HG02610 (cell line): ENCODE measurements around the gene SLC24A3.
A peak's percentile ranks its signal among the peaks of the same experiment; 100 is the strongest.

Experiments used
- ATAC-seq: cut with Tn5 transposase; IDR thresholded peaks from one replicate; pipeline ENCODE4 v1.9.1; 2021; ENCODE audit warnings: mild to moderate bottlenecking, moderate library complexity; ENCODE audit not compliant: unreplicated experiment

The SLC24A3 gene

DNA sequence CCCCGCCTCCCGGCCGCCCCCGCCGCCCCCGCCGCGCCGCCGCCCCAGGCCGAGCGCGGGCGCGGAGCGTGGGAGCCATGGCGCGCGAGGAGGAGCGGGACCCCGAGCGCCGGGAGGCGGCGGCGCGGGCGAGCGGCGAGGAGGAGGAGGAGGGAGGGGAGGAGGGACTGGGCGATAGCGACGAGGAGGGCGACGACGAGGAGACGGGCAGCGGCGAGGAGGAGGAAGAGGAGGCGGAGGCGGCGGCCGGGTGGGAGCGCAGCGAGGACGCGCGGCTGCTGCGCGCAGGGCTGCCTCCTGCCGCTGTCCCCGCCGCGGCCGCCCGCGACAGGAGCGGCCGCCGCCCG lies at the start of gene SLC24A3:
Gene SLC24A3, plus strand, starts transcription at position 174 of the 347 bp plus-strand sequence.
- no peak for ATAC-seq

- no peak for ATAC-seq
Measured at GRCh38 chr20:19170148-19170547, 42.3 kb upstream of the SLC24A3 start.

DNA sequence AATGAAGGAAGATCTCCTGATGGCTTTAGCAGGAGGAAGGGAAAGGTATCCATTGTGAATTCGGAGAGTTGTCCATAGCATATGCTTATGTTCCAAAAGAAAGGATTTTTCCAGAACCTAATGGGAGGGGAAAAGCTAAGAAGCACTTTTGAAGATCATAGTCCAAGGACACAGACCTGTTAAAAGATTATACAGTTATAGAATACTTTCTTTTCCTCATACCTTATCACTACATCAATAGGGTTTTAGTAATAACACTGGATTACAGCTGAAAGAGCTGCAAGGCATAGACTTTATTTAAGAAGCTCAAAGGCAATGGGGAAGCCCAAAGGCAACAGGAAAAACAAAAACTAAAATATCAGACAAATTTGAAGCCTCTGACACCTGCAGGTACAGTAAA lies 39.8 kb upstream of the SLC24A3 start:
- ATAC-seq, result no peak

- ATAC-seq, result no peak
Measured at GRCh38 chr20:19176470-19177052, 35.9 kb upstream of the SLC24A3 start.

GRCh38 chr20:19181552-19181951 lies 30.9 kb upstream of the SLC24A3 start:
- no peak for ATAC-seq

- no peak for ATAC-seq
Measured at GRCh38 chr20:19185083-19185482, 27.4 kb upstream of the SLC24A3 start.

DNA sequence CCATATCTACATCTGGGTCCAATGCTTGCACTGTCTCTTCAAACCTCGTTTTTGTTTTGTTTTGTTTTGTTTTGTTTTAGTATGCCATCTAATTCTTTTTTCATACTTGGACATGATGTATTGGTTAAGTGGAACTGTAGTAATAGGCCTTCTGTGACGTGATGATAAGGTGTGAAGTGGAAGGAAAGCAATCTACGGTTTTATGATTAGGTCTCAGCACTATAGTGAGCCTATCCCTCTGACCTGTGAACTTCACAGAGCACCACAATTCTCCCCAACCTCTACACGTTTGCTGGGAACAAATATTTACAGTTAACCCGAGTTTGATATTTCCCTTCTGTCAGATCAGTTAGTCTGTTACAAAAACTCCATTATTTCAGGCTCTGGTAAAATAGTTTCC lies 19.1 kb upstream of the SLC24A3 start:
- no peak for ATAC-seq

DNA sequence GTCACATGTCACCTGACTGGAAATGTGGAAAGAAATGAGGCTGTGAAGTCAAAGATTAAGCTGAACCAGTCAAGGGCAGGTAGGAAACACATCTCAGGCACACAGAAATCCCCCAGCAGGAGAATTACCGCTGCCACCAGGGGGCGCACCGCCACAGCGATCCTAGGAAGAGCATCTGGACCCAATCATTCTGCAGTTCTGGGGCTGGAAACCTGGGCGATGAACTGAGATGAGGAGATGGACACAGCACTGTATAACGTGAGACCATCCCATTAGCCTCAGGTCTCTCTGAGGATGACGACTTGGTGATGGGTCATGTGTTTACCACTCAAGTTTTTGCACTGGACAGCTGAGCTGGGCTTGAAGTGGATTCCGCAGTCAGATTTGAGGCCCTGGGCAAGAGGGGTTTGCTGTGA lies 6.5 kb upstream of the SLC24A3 start:
- peak; percentile 39 for ATAC-seq

- ATAC-seq, result no peak
Measured at GRCh38 chr20:19207541-19207940, 4.9 kb upstream of the SLC24A3 start.

- no peak for ATAC-seq
Measured at GRCh38 chr20:19210391-19211155, 1.9 kb upstream of the SLC24A3 start.

- no peak for ATAC-seq
Measured at GRCh38 chr20:19211252-19211651, 1.2 kb upstream of the SLC24A3 start.

GRCh38 chr20:19211661-19212468 lies 577 bp upstream of the SLC24A3 start:
- no peak for ATAC-seq

DNA sequence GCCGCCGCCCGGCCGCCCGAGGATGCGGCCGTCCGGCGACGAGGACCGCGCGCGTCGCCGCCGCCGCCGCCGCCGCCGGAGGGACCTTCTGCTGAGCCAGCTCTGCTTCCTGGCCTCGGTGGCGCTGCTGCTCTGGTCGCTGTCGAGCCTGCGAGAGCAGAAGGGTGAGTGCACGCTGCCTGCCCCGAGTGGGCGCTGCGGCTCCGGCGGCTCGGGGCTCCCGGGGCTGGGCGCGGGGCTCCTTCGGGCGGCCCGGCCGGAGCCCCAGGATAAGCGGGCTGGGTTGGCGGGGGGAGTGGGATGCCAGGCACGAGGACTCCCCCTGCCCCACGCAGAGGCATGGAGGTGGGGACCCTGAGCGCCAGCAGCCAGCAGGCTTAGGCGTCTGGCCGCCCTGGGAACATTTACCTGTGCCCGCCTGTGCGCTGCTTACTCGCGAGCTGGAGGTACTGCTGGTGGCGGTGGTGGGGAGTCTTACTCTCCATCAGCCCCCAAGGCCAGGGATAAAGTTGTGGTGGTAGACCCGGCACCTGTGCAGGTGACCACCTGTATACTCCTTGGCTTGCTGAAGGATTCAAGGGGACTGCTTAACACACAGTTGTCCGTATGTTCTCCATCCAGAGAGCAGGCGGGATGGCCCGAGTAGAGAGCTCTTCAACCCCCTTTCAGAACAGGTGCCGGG lies 520 bp downstream of the SLC24A3 start:
- no peak for ATAC-seq

DNA sequence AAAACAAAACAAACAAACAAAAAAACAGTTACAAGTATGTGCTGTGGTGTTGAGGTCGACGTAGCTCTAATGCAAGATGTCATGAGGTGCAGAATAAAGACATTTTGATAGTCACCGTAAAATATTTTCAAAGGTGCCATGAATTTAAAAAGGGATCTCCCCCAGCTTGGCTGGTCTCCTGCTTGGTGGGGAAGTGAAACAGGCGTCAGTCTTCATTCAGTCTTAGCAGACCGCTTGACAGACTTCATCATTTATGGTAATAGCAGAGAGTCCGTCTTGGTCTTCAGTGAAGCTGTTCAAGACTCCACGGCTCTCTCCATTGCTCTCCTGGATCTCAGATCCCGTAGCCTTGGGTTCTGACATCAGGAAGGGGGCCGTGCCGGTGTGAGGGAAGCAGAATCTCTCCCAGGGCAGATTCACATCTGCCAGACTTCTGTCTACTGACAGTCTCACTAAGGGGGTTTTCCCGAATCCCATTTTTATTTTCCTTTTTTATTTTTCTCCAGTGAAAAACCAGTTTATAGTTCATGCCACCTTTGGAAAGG lies 1.6 kb downstream of the SLC24A3 start:
- no peak for ATAC-seq

GRCh38 chr20:19218411-19218810 lies 6.0 kb downstream of the SLC24A3 start:
- ATAC-seq, result no peak

DNA sequence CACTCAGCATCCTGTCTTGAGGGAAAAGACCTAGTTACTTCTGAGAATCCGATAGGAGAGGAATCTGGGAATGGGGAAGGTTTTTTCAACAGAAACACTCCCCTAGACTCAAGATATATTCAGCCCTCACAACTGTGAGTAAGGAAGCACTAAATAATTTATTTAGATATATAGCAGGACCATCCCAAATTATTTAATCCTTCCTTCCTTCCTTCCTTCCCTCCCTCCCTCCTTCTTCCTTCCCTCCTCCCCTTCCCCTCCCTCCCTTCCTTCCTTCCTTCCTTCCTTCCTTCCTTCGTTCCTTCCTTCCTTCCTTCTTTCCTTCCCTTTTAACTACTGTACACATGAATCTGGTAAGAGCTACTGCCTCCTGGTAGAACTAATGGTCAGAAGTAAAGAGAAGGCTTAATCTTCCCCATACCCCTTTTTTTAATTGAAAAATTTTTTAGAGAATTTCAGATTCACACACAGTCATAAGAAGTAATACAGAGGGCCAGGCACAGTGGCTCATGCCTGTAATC lies 10.1 kb downstream of the SLC24A3 start:
- ATAC-seq, result no peak

- no peak for ATAC-seq
Measured at GRCh38 chr20:19223640-19224039, 11.2 kb downstream of the SLC24A3 start.

DNA sequence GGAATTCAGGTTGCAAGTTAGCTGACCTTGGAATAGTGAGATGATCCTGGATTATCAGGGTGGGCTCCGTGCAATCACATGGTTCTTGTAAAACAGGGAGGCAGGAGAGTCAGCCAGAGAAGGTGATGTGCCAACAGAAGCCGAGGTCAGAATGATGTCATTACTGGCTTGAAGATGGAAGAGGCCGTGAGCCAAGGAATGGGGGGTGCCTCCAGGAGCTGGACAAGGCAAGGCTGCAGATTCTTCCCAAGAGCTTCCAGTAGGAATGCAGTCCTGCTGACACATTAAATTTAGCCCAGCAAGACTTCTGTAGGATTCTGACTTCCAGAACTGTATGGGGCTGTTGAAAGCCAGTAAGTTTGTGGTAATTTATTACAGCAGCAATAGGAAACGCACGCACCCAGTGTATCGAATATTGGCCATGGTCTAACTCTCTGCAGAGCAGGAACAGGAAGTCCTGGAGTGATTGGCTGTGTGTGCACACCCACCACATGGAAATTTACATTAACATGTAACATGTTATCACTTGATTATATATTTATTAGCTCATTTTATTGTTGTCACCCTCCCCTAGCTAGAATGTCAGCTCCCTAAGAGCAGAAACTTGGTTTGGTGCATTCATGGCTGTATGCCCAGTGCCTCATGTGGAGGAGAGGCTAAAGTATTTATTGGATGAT lies 19.1 kb downstream of the SLC24A3 start:
- no peak for ATAC-seq

GRCh38 chr20:19232997-19233794 lies 20.8 kb downstream of the SLC24A3 start:
- ATAC-seq, result no peak
